Activated CD4-positive, alpha-beta T cell treated with anti-CD3 and anti-CD28 coated beads, Interleukin-2, Interleukin-6, amounts not matched to agents 100 ng/mL and 50 ng/mL, durations not matched to agents 16 hours and 8 hours (primary cell): Measurements from ENCODE around the gene LTC4S.
"Not testable (repeated sequence)": the region's sequence is repeated elsewhere in the genome, so short reads cannot be mapped to it uniquely, and the experiment has no call there.

Experiments used
- DNase-seq: peaks from one replicate; pipeline ENCODE4 v3.0.0-alpha.2; 2020

The LTC4S gene

GRCh38 chr5:179827680-179828079 is 33.9 kb downstream of the LTC4S start:
- DNase-seq, result peak; percentile 59

- DNase-seq, result no peak
Measured at GRCh38 chr5:179828756-179829421, 35.1 kb downstream of the LTC4S start.

- DNase-seq, result no peak
Measured at GRCh38 chr5:179829732-179830435, 36.1 kb downstream of the LTC4S start.

- no peak for DNase-seq
Measured at GRCh38 chr5:179830818-179831468, 37.2 kb downstream of the LTC4S start.

GRCh38 chr5:179832039-179832745 is 38.4 kb downstream of the LTC4S start:
- DNase-seq, result no peak

- no peak for DNase-seq
Measured at GRCh38 chr5:179833056-179833708, 39.4 kb downstream of the LTC4S start.

GRCh38 chr5:179833709-179834070 is 39.9 kb downstream of the LTC4S start:
- no peak for DNase-seq

GRCh38 chr5:179834120-179834519 is 40.3 kb downstream of the LTC4S start:
- no peak for DNase-seq

- not testable (repeated sequence) for DNase-seq
Measured at GRCh38 chr5:179834871-179835270, 41.1 kb downstream of the LTC4S start.

- peak; percentile 65 for DNase-seq
Measured at GRCh38 chr5:179836225-179837019, 42.6 kb downstream of the LTC4S start.

- no peak for DNase-seq
Measured at GRCh38 chr5:179837076-179838011, 43.6 kb downstream of the LTC4S start.

GRCh38 chr5:179839328-179840256 is 45.8 kb downstream of the LTC4S start:
- no peak for DNase-seq

- no peak for DNase-seq
Measured at GRCh38 chr5:179840321-179840720, 46.5 kb downstream of the LTC4S start.

- no peak for DNase-seq
Measured at GRCh38 chr5:179840766-179841165, 47.0 kb downstream of the LTC4S start.

GRCh38 chr5:179841621-179842020 is 47.8 kb downstream of the LTC4S start:
- DNase-seq, result no peak
